Esophagus muscularis mucosa (tissue), 3 donors: ENCODE results near the gene JARID2.

Source experiments
- CTCF ChIP-seq, 3 experiments: fragments of 200-600 bp in 2 of 3; fragments of 450-650 bp in 1 of 3; sonication (generic) in 2 of 3; IDR thresholded peaks; one replicate each; pipeline ENCODE4 v1.5.1; 2017 to 2019; ENCODE audit warnings: antibody characterized with exemption in 3 of 3, mild to moderate bottlenecking in 2 of 3, moderate library complexity in 1 of 3
- POLR2A ChIP-seq: fragments of 450-650 bp; IDR thresholded peaks from one replicate; pipeline ENCODE4 v1.6.1; 2017; ENCODE audit warnings: antibody characterized with exemption, moderate library complexity, mild to moderate bottlenecking, low read depth
- POLR2AphosphoS5 ChIP-seq, 2 donors: sonication (generic); formaldehyde crosslinking; IDR thresholded peaks; one replicate each; pipeline ENCODE4 v1.6.1; 2017; ENCODE audit warnings: antibody characterized with exemption in 2 of 2

- TF ChIP-seq CTCF (IDR thresholded peaks at IDR 0.05), result no peak
- TF ChIP-seq POLR2A, result no peak
- no peak for TF ChIP-seq POLR2AphosphoS5 (IDR thresholded peaks at IDR 0.05)
These were observed 261.9 kb downstream of the JARID2 start for GRCh38 chr6:15507746-15508145.
